NCI-H2029 (cell line): ENCODE data around the gene SLC12A3.

Experiments used
- DNase-seq: peaks from one replicate; lab custom pipeline; 2025; lab: John Stamatoyannopoulos, UW

The SLC12A3 gene

GRCh38 chr16:56944954-56945839, 80.2 kb downstream of the SLC12A3 start:
- DNase-seq = no peak

GRCh38 chr16:56945847-56946527, 81.0 kb downstream of the SLC12A3 start:
- no peak for DNase-seq

DNA sequence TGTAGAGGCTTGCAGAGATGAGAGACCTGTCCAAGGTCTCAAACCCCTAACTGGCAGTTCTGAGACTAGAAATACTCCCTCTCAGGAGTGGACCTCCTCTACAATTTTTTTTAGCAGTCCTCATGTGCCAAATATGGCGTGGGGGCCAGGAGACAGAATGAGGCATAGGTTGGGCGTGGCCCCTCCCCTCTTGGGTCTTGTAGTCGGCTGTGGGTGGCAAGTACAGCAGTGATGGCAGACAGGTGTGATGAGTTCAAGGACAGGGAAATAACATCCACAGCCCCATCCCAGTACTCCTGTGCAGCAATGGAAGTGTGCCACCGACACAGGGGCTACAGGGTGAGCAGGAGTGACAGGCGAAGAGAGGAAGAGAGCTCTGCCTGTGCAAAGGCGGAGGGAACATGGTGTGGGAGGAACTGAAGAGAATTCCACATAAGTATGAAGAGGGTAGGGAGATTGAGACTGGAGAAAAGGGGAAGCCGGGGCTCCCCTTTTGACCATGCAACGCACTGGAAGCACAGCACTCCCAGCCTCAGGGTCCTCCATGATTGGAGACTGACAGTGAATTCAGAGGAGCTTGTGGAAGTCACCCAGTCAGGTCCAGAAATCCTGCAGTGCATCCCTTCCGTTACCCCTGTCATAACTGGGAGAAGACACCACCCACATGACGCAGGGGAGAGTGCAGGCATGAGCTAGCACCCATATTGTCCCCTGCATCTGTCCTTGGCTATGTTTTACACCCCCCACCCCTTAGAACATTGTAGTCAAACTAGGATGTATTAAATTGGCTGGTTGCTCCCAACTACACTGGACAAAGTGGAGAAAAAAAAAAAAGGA, 82.0 kb downstream of the SLC12A3 start:
- no peak for DNase-seq

DNA sequence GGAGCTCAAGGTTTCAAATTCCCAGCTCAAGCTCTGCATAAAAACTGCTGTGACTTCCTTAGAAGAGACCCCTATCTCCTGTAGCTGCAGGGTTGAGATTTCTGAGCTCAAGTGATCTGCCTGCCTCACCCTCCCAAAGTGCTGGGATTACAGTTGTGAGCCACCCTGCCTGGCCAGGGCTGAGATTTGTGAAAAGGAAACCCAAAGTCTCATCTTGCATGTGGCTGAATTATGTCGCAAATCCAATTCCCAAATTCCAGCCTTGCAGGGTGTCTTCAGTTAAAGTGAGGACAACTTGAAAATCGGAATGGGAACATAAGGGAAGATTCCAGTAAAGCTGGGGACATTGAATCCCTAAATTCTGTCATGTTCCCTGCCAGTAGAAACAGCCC, 82.6 kb downstream of the SLC12A3 start:
- no peak for DNase-seq

DNA sequence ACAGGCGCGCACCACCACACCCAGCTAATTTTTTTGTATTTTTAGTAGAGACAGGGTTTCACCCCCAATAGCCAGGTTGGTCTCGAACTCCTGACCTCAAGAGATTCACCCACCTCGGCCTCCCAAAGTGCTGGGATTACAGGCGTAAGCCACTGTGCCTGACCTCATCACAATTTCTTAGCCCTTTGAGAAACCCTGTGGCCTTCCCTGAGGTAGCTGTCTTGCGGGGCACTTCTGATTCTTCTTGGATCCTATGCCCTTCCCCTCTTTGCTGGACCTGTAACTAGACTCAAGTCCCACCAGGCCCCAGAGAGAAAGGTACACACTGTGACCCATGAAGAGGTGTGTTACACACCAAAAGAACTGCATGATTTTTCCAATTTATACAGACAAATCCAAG, 83.2 kb downstream of the SLC12A3 start:
- DNase-seq = no peak

GRCh38 chr16:56950051-56950450, 85.0 kb downstream of the SLC12A3 start:
- no peak for DNase-seq

GRCh38 chr16:56950455-56950854, 85.4 kb downstream of the SLC12A3 start:
- no peak for DNase-seq

- no peak for DNase-seq
Measured at GRCh38 chr16:56950881-56951771, 86.1 kb downstream of the SLC12A3 start.

- DNase-seq = no peak
Measured at GRCh38 chr16:56953006-56953405, 88.0 kb downstream of the SLC12A3 start.

GRCh38 chr16:56956076-56956475, 91.1 kb downstream of the SLC12A3 start:
- no peak for DNase-seq

GRCh38 chr16:56956756-56957155, 91.7 kb downstream of the SLC12A3 start:
- no peak for DNase-seq

DNA sequence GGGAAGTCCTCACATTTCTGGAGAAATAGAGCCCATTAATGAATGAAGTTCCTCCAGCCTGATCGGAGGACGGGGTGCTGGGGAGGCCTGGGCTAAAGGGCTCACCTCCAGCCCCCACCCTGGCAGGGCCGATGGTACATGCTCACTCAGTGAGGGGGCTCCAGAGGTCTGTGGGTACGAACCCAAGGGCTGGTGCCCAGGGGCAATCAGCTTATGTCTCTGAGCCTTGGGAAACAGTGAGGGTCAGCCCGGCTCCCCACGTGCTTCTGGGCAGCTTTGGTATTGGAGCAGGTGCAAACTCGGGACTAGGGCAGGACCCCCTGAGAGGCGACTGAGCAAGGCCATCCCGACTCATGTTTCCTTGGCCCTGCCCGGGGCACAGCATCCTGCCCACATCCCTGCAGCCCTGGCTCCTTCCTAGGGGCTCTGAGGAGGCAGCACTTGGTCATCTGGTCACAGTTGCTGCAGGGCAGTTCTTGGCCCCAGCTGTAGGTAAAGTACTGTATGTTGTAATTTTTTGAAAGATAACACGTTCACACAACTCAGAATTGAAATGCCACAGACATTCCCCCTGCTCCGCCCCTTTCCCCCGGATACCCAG, 95.8 kb downstream of the SLC12A3 start:
- no peak for DNase-seq

DNA sequence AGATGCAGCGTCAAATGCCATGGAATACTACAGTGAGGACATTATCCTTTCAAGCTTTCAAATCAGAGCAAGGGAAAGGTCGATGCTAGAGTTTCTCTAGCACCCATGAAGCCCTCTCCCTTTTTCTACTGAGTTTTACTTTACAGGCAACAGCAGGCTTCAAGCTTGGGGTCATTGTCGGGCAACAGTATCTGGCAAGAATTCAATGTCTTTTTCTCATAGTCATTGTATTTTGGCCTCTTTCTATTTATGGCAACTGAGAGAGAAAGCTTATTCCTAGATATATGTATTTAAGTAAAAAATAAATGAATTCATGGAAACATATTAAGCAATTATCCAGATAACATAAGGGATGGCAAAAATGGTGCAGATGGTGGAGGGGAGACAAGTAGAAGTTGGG, 96.4 kb downstream of the SLC12A3 start:
- DNase-seq = no peak

- DNase-seq = no peak
Measured at GRCh38 chr16:56961851-56962281, 96.9 kb downstream of the SLC12A3 start, which contains the start of gene CETP. Gene CETP (plus strand): TSS chr16:56961950. CDS start chr16:56961980, 30 bp downstream.

DNA sequence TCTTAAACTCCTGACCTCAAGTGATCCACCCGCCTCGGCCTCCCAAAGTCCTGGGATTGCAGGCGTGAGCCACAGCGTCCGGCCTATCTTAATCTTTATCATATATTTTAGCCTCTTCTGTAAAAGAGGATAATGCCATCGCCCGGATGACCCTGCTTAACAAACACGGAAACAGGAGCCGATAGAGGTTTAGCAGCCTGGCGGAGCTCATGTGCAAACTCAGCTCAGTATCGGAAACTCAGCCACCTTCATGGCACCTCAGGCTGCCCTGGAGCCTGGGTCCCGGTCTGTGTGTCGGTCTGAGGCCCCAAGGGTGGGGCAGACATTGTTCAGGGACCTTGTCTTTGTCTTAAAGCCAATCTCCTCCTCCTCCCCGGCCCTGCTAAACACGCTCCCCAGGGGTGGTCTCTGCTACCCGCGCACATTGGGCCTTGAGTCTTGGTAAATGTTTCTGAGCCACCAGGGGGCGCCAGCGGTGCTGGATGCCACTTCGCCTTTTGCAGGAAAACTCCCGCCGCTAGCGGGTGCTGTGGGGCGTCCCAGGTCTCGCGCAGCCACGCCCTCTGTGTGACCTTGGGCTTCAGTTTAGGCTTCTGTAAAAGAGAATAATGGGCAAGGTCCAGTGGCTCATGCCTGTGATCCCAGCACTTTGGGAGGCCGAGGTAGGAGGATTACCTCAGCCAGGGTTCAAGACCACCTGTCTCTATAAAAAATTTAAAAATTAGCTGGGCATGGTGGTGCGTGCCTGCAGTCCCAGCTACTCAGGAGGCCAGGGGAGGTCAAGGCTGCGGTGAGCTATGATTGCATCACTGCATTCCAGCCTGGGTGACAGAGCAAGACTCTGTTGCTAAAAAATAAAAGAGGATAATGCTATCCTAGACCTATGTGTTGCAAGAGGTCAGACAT, 99.5 kb downstream of the SLC12A3 start:
- peak; percentile 10 for DNase-seq
